Naive thymus-derived CD4-positive, alpha-beta T cell (primary cell): ENCODE results near the gene METTL13. TPM values are rescaled to one million over a fixed set of nuclear protein-coding genes. Genes with fewer than 3 reads are reported as not detected.

Source experiments
- ATAC-seq: fragments of 150-1000 bp; cut with Tn5 transposase; 2 replicates; pipeline ENCODE4 v1.10.0; 2021; ENCODE audit warnings: mild to moderate bottlenecking, moderate library complexity
- CTCF ChIA-PET: fragments of 350-600 bp; sonication (Branson Sonifier 250); formaldehyde crosslinking; loops from one replicate; lab custom pipeline; 2021; ENCODE audit warnings: antibody characterized with exemption; lab: Charles Lee
- POLR2A ChIA-PET: fragments of 350-600 bp; sonication (Branson Sonifier 250); formaldehyde crosslinking; loops from one replicate; lab custom pipeline; 2021; ENCODE audit warnings: antibody characterized with exemption, inconsistent platforms; lab: Charles Lee
- DNase-seq, 9 donors: peaks; one replicate each; pipeline versions ENCODE4 v3.0.0 to v3.0.0-alpha.2; 2020 to 2022; ENCODE audit warnings: mixed read lengths in 1 of 9
- H3K27ac ChIP-seq: one replicate; pipeline ENCODE4 v1.7.0; 2013; ENCODE audit warnings: mild to moderate bottlenecking, low read depth, low read length, moderate library complexity
- H3K27me3 ChIP-seq, 2 donors: one replicate each; pipeline ENCODE4 v1.7.0; 2013; ENCODE audit warnings: low read length in 2 of 2, mild to moderate bottlenecking in 2 of 2, moderate library complexity in 2 of 2; ENCODE audit not compliant: control insufficient read depth in 2 of 2, insufficient read depth in 2 of 2
- H3K36me3 ChIP-seq, 3 experiments: 1 replicate in 2 of 3; 2 replicates in 1 of 3; pipeline ENCODE4 v1.7.0; 2013; ENCODE audit warnings: low read length in 3 of 3, mild to moderate bottlenecking in 3 of 3, moderate library complexity in 1 of 3; ENCODE audit not compliant: insufficient read depth in 3 of 3, control insufficient read depth in 2 of 3
- H3K4me1 ChIP-seq, 2 donors: one replicate each; pipeline ENCODE4 v1.7.0; 2013; ENCODE audit warnings: low read length in 2 of 2, mild to moderate bottlenecking in 2 of 2, moderate library complexity in 1 of 2; ENCODE audit not compliant: control insufficient read depth in 2 of 2, insufficient read depth in 2 of 2
- H3K4me3 ChIP-seq: 2 replicates; pipeline ENCODE4 v1.7.0; 2013; ENCODE audit warnings: mild to moderate bottlenecking, low read length
- H3K9me3 ChIP-seq, 3 experiments: 1 replicate in 2 of 3; 2 replicates in 1 of 3; pipeline ENCODE4 v1.7.0; 2013; ENCODE audit warnings: low read length in 3 of 3; ENCODE audit not compliant: control insufficient read depth in 2 of 3
- H3K27ac Mint-ChIP-seq, 9 donors: one replicate each; pipeline ENCODE4 v1.8.0; 2020 to 2022; ENCODE audit warnings: mixed read lengths in 9 of 9, mild to moderate bottlenecking in 8 of 9, moderate library complexity in 5 of 9, inconsistent platforms in 2 of 9
- H3K27me3 Mint-ChIP-seq, 5 donors: one replicate each; pipeline ENCODE4 v1.8.0; 2021 to 2022; ENCODE audit warnings: mixed read lengths in 5 of 5, mild to moderate bottlenecking in 1 of 5
- H3K36me3 Mint-ChIP-seq, 5 donors: one replicate each; pipeline ENCODE4 v1.8.0; 2020 to 2022; ENCODE audit warnings: mixed read lengths in 5 of 5, mild to moderate bottlenecking in 3 of 5, inconsistent platforms in 1 of 5
- H3K4me1 Mint-ChIP-seq, 7 donors: one replicate each; pipeline ENCODE4 v1.8.0; 2020 to 2022; ENCODE audit warnings: mixed read lengths in 7 of 7, mild to moderate bottlenecking in 3 of 7, inconsistent platforms in 1 of 7
- H3K4me3 Mint-ChIP-seq, 10 donors: one replicate each; pipeline ENCODE4 v1.8.0; 2020 to 2022; ENCODE audit warnings: mild to moderate bottlenecking in 10 of 10, mixed read lengths in 10 of 10, moderate library complexity in 6 of 10, inconsistent platforms in 2 of 10
- H3K9me3 Mint-ChIP-seq, 11 donors: one replicate each; pipeline ENCODE4 v1.8.0; 2020 to 2022; ENCODE audit warnings: mixed read lengths in 11 of 11, mild to moderate bottlenecking in 4 of 11, inconsistent platforms in 1 of 11, moderate library complexity in 1 of 11
- intact Hi-C, 2 donors: fragments of 100-400 bp; cut with micrococcal nuclease; formaldehyde crosslinking; loops; one replicate each; pipeline ENCODE4 v1.15.1; 2023
- polyA plus RNA-seq, 2 donors: library from polyadenylated mRNA; unstranded; fragments of 300-500 nt; fragmentation: Illumina TruSeq; gene quantifications; one replicate each; pipeline ENCODE4 v1.2.3, GENCODE V29; 2021
- total RNA-seq, 6 experiments: library from RNA in 5 of 6; stranded (reverse) in 5 of 6; gene quantifications; 1 replicate in 5 of 6; 2 replicates in 1 of 6; pipeline ENCODE4 v1.2.3 and lab custom pipeline; 2021 to 2026

The METTL13 gene, protein sequence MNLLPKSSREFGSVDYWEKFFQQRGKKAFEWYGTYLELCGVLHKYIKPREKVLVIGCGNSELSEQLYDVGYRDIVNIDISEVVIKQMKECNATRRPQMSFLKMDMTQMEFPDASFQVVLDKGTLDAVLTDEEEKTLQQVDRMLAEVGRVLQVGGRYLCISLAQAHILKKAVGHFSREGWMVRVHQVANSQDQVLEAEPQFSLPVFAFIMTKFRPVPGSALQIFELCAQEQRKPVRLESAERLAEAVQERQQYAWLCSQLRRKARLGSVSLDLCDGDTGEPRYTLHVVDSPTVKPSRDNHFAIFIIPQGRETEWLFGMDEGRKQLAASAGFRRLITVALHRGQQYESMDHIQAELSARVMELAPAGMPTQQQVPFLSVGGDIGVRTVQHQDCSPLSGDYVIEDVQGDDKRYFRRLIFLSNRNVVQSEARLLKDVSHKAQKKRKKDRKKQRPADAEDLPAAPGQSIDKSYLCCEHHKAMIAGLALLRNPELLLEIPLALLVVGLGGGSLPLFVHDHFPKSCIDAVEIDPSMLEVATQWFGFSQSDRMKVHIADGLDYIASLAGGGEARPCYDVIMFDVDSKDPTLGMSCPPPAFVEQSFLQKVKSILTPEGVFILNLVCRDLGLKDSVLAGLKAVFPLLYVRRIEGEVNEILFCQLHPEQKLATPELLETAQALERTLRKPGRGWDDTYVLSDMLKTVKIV
- total RNA-seq (10 to 100 TPM; 15.6 to 50.7 (median 34.5) TPM), polyA plus RNA-seq (10 to 100 TPM; 35.6 to 55.7 TPM), total RNA-seq (lab: John Stamatoyannopoulos, UW) (13.1 reads per million, percentile 41 among the genes with 10 or more reads in this experiment)

DNA sequence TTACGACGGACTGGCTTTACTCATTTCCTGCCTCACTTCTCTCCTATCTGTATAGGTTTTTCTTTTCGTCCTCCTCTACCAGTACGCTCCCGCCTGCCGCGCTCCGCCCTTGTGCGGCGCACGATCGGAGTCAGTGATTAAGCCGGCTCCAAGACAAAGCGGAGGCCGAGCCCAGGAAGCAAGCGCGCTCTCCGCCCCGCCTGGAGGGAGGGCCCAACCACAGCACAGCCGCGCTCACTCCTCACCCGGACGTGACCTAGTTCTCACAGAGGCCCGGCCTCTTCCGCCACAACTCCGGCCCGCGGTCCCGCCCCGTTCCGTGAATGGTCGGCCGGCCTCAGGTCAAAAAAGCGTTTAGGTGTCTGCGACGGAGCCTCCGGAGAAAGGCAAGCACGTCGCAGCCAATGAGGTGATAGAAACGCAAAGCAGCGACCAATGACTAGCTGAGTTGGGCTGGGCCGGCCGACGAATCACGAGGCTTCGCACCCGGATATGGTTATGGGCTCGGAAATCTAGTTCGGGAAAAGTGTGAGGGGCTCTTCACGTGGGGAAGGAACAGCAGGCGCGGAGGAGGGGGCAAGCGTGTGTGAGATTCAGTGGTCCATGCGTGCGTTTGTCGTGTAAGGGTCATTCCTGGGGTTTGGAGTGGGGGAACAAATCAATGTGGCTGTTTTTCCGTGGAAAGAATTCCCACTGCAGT is at the start of gene METTL13:
Gene METTL13, plus strand, starts transcription at position 485 of the 700 bp plus-strand sequence. CDS start 308 bp downstream, outside the sequence.
- intact Hi-C loops = loop anchor here (1.0 to 10.0 kb wide), 21 partner anchors 13 to 1987 kb away; partner anchors contain the start of genes DNM3 (in 2 of the 2), PIGC (in 2 of the 2), PRRC2C (in 2 of the 2) and VAMP4 (in 2 of the 2)
- ATAC-seq (peak; percentile 95), DNase-seq (peak; percentile 89 to 100 (median 99))
- H3K4me3 ChIP-seq = peak within 1 kb of the TSS; percentile 95
- CTCF ChIA-PET = interaction anchor here (0.6 to 0.7 kb wide), 3 partner anchors 39 to 618 kb away, joined by 3 to 5 read pairs (median 3); partner anchors contain the start of gene VAMP4
- H3K27me3 Mint-ChIP-seq = no peaks in the 10 kb centered on the region
- peak within 1 kb of the TSS; percentile 90 to 99 (median 94) for H3K4me3 Mint-ChIP-seq
- H3K4me1 Mint-ChIP-seq = peaks cover 28 to 65% (median 58%) of the 10 kb centered on the region in 7 donors
- POLR2A ChIA-PET = interaction anchor here (0.7 to 11.3 kb wide), 14 partner anchors 12 to 1933 kb away, joined by 3 to 154 read pairs (median 4); partner anchors contain the start of genes DNM3, FASLG, FMO4 and GORAB
- peaks cover 20 to 41% of the 10 kb centered on the region in 2 donors for H3K4me1 ChIP-seq
- no peaks in the 10 kb centered on the region for H3K9me3 ChIP-seq
- peak within 1 kb of the TSS; percentile 74 for H3K27ac ChIP-seq
- peak within 1 kb of the TSS; percentile 93 to 99 (median 96) for H3K27ac Mint-ChIP-seq
- H3K36me3 ChIP-seq = peaks cover 0 to 27% (median 6%) of the 10 kb centered on the region in 3 experiments
- H3K36me3 Mint-ChIP-seq = peaks cover 0 to 23% (median 12%) of the 10 kb centered on the region in 5 donors
- H3K27me3 ChIP-seq = no peaks in the 10 kb centered on the region
- no peaks in the 10 kb centered on the region for H3K9me3 Mint-ChIP-seq

DNA sequence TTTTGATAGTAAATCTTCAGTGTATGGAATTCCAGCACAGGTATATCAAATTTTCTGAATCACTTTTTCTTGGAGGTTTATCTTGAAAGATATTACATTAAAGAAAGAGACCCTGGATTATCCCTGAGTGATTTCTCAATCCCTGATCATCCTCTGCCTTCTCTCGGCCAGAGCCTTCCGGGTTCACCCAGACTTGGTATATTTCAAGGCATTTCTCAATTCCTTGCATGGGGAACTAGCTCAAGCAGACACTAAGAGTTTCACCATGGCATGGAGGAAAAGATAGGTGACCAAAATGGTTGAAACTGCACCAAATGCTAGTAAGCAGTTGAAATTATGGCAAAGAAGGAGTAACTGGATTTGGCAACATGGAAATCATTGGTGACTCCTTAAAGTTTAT is 45.3 kb upstream of the METTL13 start:
- Mint-ChIP-seq H3K9me3 (no peaks in the 10 kb centered on the region), H3K36me3 (peaks cover 6 to 35% (median 29%) of the 10 kb centered on the region in 5 donors), H3K27ac (no peak overlapping the region), H3K27me3 (no peaks in the 10 kb centered on the region), H3K4me1 (peaks cover 26 to 74% (median 61%) of the 10 kb centered on the region in 7 donors), H3K4me3 (no peak overlapping the region)
- H3K9me3 ChIP-seq = no peaks in the 10 kb centered on the region
- DNase-seq (no peak), ATAC-seq (no peak)
- H3K27ac ChIP-seq = no peak overlapping the region
- intact Hi-C loops = no loop called here
- ChIA-PET CTCF (no interaction called here), POLR2A (no interaction called here)
- H3K4me3 ChIP-seq = no peak overlapping the region
- H3K36me3 ChIP-seq = peaks cover 0 to 21% (median 9%) of the 10 kb centered on the region in 3 experiments
- peaks cover 21 to 25% of the 10 kb centered on the region in 2 donors for H3K4me1 ChIP-seq
- H3K27me3 ChIP-seq = no peaks in the 10 kb centered on the region

DNA sequence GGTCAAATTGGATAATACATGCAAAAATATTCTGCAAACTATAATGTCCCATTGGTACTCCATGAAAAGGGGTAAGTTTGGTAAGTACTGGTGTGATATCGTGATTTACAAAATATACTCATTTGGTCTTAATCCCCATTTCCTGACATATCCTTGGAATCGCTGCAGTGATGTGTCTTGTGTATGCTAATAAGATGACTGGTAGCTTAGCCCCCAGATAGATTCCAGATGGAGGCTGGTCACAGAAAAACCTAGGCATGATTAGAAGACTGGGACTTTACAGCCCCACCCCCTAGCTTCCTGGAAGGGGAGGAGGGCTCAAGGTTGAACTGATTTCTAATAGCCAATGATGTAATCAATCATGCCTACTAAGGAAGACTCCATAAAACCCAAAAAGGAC is 42.5 kb upstream of the METTL13 start:
- ChIA-PET POLR2A (interaction anchor here (1.0 to 8.0 kb wide), 3 partner anchors 15 to 41 kb away, joined by 3 to 154 read pairs (median 4); partner anchors contain the start of gene METTL13), CTCF (no interaction called here)
- intact Hi-C loops = no loop called here
- no peak for DNase-seq
- no peak overlapping the region for H3K27ac ChIP-seq
- H3K9me3 Mint-ChIP-seq = no peaks in the 10 kb centered on the region
- H3K4me3 Mint-ChIP-seq = peak overlapping the region in 2 of 10 donors; percentile 99 to 100
- no peak overlapping the region for H3K4me3 ChIP-seq
- H3K27me3 Mint-ChIP-seq = no peaks in the 10 kb centered on the region
- peaks cover 30 to 37% of the 10 kb centered on the region in 2 donors for H3K4me1 ChIP-seq
- H3K27ac Mint-ChIP-seq = peak overlapping the region in 4 of 9 donors; percentile 52 to 100 (median 98)
- H3K36me3 ChIP-seq = peaks cover 0 to 26% (median 9%) of the 10 kb centered on the region in 3 experiments
- H3K36me3 Mint-ChIP-seq = peaks cover 6 to 29% (median 23%) of the 10 kb centered on the region in 5 donors
- no peak for ATAC-seq
- peaks cover 29 to 73% (median 64%) of the 10 kb centered on the region in 7 donors for H3K4me1 Mint-ChIP-seq
- H3K27me3 ChIP-seq = no peaks in the 10 kb centered on the region
- no peaks in the 10 kb centered on the region for H3K9me3 ChIP-seq

DNA sequence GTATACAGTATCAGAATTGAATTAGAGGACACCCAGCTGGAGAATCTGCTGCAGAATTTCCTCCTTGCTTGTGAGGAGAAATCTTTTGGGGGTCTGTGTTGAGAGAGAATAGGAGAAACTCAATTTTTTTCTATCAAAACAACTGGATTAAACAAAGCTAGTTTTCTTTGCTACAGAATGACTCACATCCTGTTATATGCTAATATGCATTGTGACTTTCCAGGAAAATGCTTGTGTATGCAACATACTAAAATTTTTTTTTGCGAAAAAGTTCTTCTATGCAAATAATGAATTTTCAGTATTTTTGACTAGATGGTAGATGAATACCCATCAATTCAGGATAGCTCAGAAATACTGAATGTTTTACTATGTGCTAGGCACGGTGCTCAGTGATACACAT is 41.8 kb upstream of the METTL13 start:
- Mint-ChIP-seq H3K9me3 (no peaks in the 10 kb centered on the region), H3K4me1 (peaks cover 26 to 72% (median 66%) of the 10 kb centered on the region in 7 donors), H3K27me3 (no peaks in the 10 kb centered on the region), H3K4me3 (peak overlapping the region; percentile 35 to 100 (median 99)), H3K27ac (peak overlapping the region in 8 of 9 donors; percentile 32 to 100 (median 82)), H3K36me3 (peaks cover 6 to 25% (median 23%) of the 10 kb centered on the region in 5 donors)
- CTCF ChIA-PET = no interaction called here
- Histone ChIP-seq H3K4me1 (peaks cover 30 to 37% of the 10 kb centered on the region in 2 donors), H3K36me3 (peaks cover 0 to 26% (median 9%) of the 10 kb centered on the region in 3 experiments), H3K4me3 (no peak overlapping the region), H3K27ac (no peak overlapping the region), H3K27me3 (no peaks in the 10 kb centered on the region), H3K9me3 (no peaks in the 10 kb centered on the region)
- POLR2A ChIA-PET = interaction anchor here (1.0 to 8.0 kb wide), 4 partner anchors 14 to 255 kb away, joined by 3 to 154 read pairs (median 4); partner anchors contain the start of genes METTL13 and PRRC2C
- DNase-seq = no peak
- no peak for ATAC-seq
- intact Hi-C loops = loop anchor here (2.0 to 10.0 kb wide), 10 partner anchors 82 to 1975 kb away; partner anchors contain the start of genes FMO4 (in 1 of the 2), GORAB (in 1 of the 2), KLHL20 (in 1 of the 2) and PIGC (in 1 of the 2)

DNA sequence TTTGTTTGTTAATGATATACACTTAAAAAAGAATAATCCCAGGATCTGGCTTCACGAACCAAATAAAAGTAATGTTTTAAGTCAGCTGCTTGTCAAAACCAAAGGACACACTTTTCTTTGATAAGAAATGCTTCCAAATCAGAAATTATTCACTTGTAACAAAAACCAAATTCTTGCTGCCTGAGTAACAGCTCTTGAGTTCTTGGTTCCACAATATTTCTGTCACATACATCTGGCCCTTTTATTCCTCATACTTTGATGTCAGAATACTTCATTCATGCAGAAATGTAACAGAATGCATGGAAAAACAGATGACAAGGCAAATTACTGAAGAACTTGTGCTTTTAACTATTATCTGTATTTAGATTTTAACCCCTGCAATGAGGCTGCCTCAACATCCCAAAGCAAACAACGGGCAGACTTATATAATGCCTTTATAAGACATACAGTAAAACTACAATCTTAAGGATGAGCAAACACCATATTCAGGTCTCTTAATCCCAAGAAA is 41.0 kb upstream of the METTL13 start:
- intact Hi-C loops = loop anchor here (2.0 to 10.0 kb wide), 10 partner anchors 83 to 1974 kb away; partner anchors contain the start of genes FMO4 (in 1 of the 2), GORAB (in 1 of the 2), KLHL20 (in 1 of the 2) and PIGC (in 1 of the 2)
- peaks cover 26 to 68% (median 63%) of the 10 kb centered on the region in 7 donors for H3K4me1 Mint-ChIP-seq
- DNase-seq (no peak), ATAC-seq (no peak)
- peak overlapping the region; percentile 95 for H3K27ac ChIP-seq
- peaks cover 30 to 36% of the 10 kb centered on the region in 2 donors for H3K4me1 ChIP-seq
- CTCF ChIA-PET = interaction anchor here (1.1 to 1.4 kb wide), 2 partner anchors 11 to 39 kb away, joined by 3 read pairs; no protein-coding TSS in a partner anchor
- H3K27me3 ChIP-seq = no peaks in the 10 kb centered on the region
- POLR2A ChIA-PET = interaction anchor here (0.8 to 8.0 kb wide), 6 partner anchors 12 to 792 kb away, joined by 3 to 154 read pairs (median 4); partner anchors contain the start of genes DNM3, METTL13, PRRC2C and SUCO
- H3K4me3 ChIP-seq = peak overlapping the region; percentile 95
- peak overlapping the region in 8 of 9 donors; percentile 32 to 100 (median 98) for H3K27ac Mint-ChIP-seq
- no peaks in the 10 kb centered on the region for H3K27me3 Mint-ChIP-seq
- H3K36me3 ChIP-seq = peaks cover 0 to 26% (median 9%) of the 10 kb centered on the region in 3 experiments
- no peaks in the 10 kb centered on the region for H3K9me3 ChIP-seq
- peak overlapping the region; percentile 97 to 100 (median 99) for H3K4me3 Mint-ChIP-seq
- no peaks in the 10 kb centered on the region for H3K9me3 Mint-ChIP-seq
- peaks cover 6 to 21% (median 18%) of the 10 kb centered on the region in 5 donors for H3K36me3 Mint-ChIP-seq
